Measurements from ENCODE around the gene SMYD3. TPM values are rescaled to one million over a fixed set of nuclear protein-coding genes. Genes with fewer than 3 reads are reported as not detected.
"Not testable (repeated sequence)": the region's sequence is repeated elsewhere in the genome, so short reads cannot be mapped to it uniquely, and the experiment has no call there.

SMYD3 gene
- total RNA-seq, 2 donors from 2014 or later, result 23.8 to 34.0 TPM

GRCh38 chr1:246074421-246074820 lies 432.7 kb downstream of the SMYD3 start:
- H3K4me1 Mint-ChIP-seq, result no peaks in the 10 kb centered on the region
- H3K36me3 Mint-ChIP-seq (ENCODE audit: low read depth), result no peaks in the 10 kb centered on the region
- H3K27ac Mint-ChIP-seq, result no peak overlapping the region
- no peaks in the 10 kb centered on the region for H3K27me3 Mint-ChIP-seq
- no peak overlapping the region for H3K4me3 Mint-ChIP-seq
- H3K9me3 Mint-ChIP-seq, result no peaks in the 10 kb centered on the region
- no peak for ATAC-seq (replicated peaks)

- Mint-ChIP-seq H3K4me3 (no peak overlapping the region), H3K36me3 (ENCODE audit: low read depth) (no peaks in the 10 kb centered on the region), H3K4me1 (no peaks in the 10 kb centered on the region), H3K9me3 (no peaks in the 10 kb centered on the region), H3K27ac (no peak overlapping the region), H3K27me3 (no peaks in the 10 kb centered on the region)
- ATAC-seq (replicated peaks), result no peak
Observed at GRCh38 chr1:246072456-246072955, 434.6 kb downstream of the SMYD3 start.

GRCh38 chr1:246071981-246072380 lies 435.1 kb downstream of the SMYD3 start:
- not testable (repeated sequence) for H3K4me3 Mint-ChIP-seq; H3K27me3 Mint-ChIP-seq; H3K9me3 Mint-ChIP-seq; H3K36me3 Mint-ChIP-seq (ENCODE audit: low read depth); ATAC-seq (replicated peaks); H3K27ac Mint-ChIP-seq; H3K4me1 Mint-ChIP-seq

GRCh38 chr1:246071561-246071960 lies 435.5 kb downstream of the SMYD3 start:
- H3K9me3 Mint-ChIP-seq; ATAC-seq (replicated peaks); H3K27me3 Mint-ChIP-seq; H3K36me3 Mint-ChIP-seq (ENCODE audit: low read depth); H3K27ac Mint-ChIP-seq; H3K4me1 Mint-ChIP-seq; H3K4me3 Mint-ChIP-seq: not testable (repeated sequence)

- H3K27ac Mint-ChIP-seq, result no peak overlapping the region
- ATAC-seq (replicated peaks), result no peak
- no peaks in the 10 kb centered on the region for H3K27me3 Mint-ChIP-seq
Observed at GRCh38 chr1:246069581-246069980, 437.5 kb downstream of the SMYD3 start.

GRCh38 chr1:246068619-246069509 lies 438.2 kb downstream of the SMYD3 start:
- no peaks in the 10 kb centered on the region for H3K4me1 Mint-ChIP-seq
- no peak for ATAC-seq (replicated peaks)
- H3K4me3 Mint-ChIP-seq, result no peak overlapping the region
- no peaks in the 10 kb centered on the region for H3K36me3 Mint-ChIP-seq (ENCODE audit: low read depth)
- H3K9me3 Mint-ChIP-seq, result no peaks in the 10 kb centered on the region
- H3K27me3 Mint-ChIP-seq, result no peaks in the 10 kb centered on the region
- H3K27ac Mint-ChIP-seq, result no peak overlapping the region

More at GRCh38 chr1:246069581-246069980, 437.5 kb downstream of the SMYD3 start:
- Mint-ChIP-seq H3K4me3 (no peak overlapping the region), H3K9me3 (no peaks in the 10 kb centered on the region), H3K36me3 (ENCODE audit: low read depth) (no peaks in the 10 kb centered on the region), H3K4me1 (no peaks in the 10 kb centered on the region)

GRCh38 chr1:246068217-246068512 lies 438.9 kb downstream of the SMYD3 start:
- no peaks in the 10 kb centered on the region for H3K27me3 Mint-ChIP-seq
- H3K4me3 Mint-ChIP-seq, result no peak overlapping the region
- H3K4me1 Mint-ChIP-seq, result no peaks in the 10 kb centered on the region
- H3K36me3 Mint-ChIP-seq (ENCODE audit: low read depth), result no peaks in the 10 kb centered on the region
- no peaks in the 10 kb centered on the region for H3K9me3 Mint-ChIP-seq
- H3K27ac Mint-ChIP-seq, result no peak overlapping the region
- no peak for ATAC-seq (replicated peaks)

- no peak for ATAC-seq (replicated peaks)
- no peaks in the 10 kb centered on the region for H3K36me3 Mint-ChIP-seq (ENCODE audit: low read depth)
- H3K4me1 Mint-ChIP-seq, result no peaks in the 10 kb centered on the region
- H3K27me3 Mint-ChIP-seq, result no peaks in the 10 kb centered on the region
- no peak overlapping the region for H3K4me3 Mint-ChIP-seq
- H3K27ac Mint-ChIP-seq, result no peak overlapping the region
- no peaks in the 10 kb centered on the region for H3K9me3 Mint-ChIP-seq
Observed at GRCh38 chr1:246067432-246068216, 439.5 kb downstream of the SMYD3 start.

GRCh38 chr1:246066573-246066972 lies 440.5 kb downstream of the SMYD3 start:
- no peak for ATAC-seq (replicated peaks)
- no peaks in the 10 kb centered on the region for H3K4me1 Mint-ChIP-seq
- no peaks in the 10 kb centered on the region for H3K27me3 Mint-ChIP-seq
- no peak overlapping the region for H3K4me3 Mint-ChIP-seq
- H3K9me3 Mint-ChIP-seq, result no peaks in the 10 kb centered on the region
- H3K36me3 Mint-ChIP-seq (ENCODE audit: low read depth), result no peaks in the 10 kb centered on the region
- no peak overlapping the region for H3K27ac Mint-ChIP-seq

GRCh38 chr1:246065592-246065991 lies 441.5 kb downstream of the SMYD3 start:
- Mint-ChIP-seq H3K9me3 (no peaks in the 10 kb centered on the region), H3K27me3 (no peaks in the 10 kb centered on the region), H3K4me3 (no peak overlapping the region), H3K36me3 (ENCODE audit: low read depth) (no peaks in the 10 kb centered on the region), H3K27ac (no peak overlapping the region), H3K4me1 (no peaks in the 10 kb centered on the region)
- no peak for ATAC-seq (replicated peaks)

- Mint-ChIP-seq H3K36me3 (ENCODE audit: low read depth) (no peaks in the 10 kb centered on the region), H3K4me3 (no peak overlapping the region), H3K4me1 (no peaks in the 10 kb centered on the region), H3K9me3 (no peaks in the 10 kb centered on the region), H3K27me3 (no peaks in the 10 kb centered on the region), H3K27ac (no peak overlapping the region)
- ATAC-seq (replicated peaks), result no peak
Observed at GRCh38 chr1:246064891-246065290, 442.2 kb downstream of the SMYD3 start.

- Mint-ChIP-seq H3K27me3 (no peaks in the 10 kb centered on the region), H3K36me3 (ENCODE audit: low read depth) (no peaks in the 10 kb centered on the region), H3K4me3 (no peak overlapping the region), H3K27ac (no peak overlapping the region), H3K9me3 (no peaks in the 10 kb centered on the region), H3K4me1 (no peaks in the 10 kb centered on the region)
- ATAC-seq (replicated peaks), result no peak
Observed at GRCh38 chr1:246063013-246063616, 444.0 kb downstream of the SMYD3 start.

GRCh38 chr1:246058466-246058865 lies 448.6 kb downstream of the SMYD3 start:
- H3K27ac Mint-ChIP-seq, result no peak overlapping the region
- no peak overlapping the region for H3K4me3 Mint-ChIP-seq

GRCh38 chr1:246052603-246053002 lies 454.5 kb downstream of the SMYD3 start:
- Mint-ChIP-seq H3K36me3 (ENCODE audit: low read depth) (peaks cover 18% of the 10 kb centered on the region), H3K27ac (no peak overlapping the region), H3K4me1 (no peaks in the 10 kb centered on the region), H3K27me3 (no peaks in the 10 kb centered on the region), H3K9me3 (peaks cover 6% of the 10 kb centered on the region), H3K4me3 (no peak overlapping the region)
- ATAC-seq (replicated peaks), result no peak

More at GRCh38 chr1:246058466-246058865, 448.6 kb downstream of the SMYD3 start:
- H3K27me3 Mint-ChIP-seq, result no peaks in the 10 kb centered on the region
- ATAC-seq (replicated peaks), result no peak
- H3K36me3 Mint-ChIP-seq (ENCODE audit: low read depth), result peaks cover 7% of the 10 kb centered on the region
- H3K9me3 Mint-ChIP-seq, result peaks cover 6% of the 10 kb centered on the region
- no peaks in the 10 kb centered on the region for H3K4me1 Mint-ChIP-seq
